IPS-15b (cell line): ENCODE results near the gene FA2H.
"Not testable (repeated sequence)": the region's sequence is repeated elsewhere in the genome, so short reads cannot be mapped to it uniquely, and the experiment has no call there.

ENCODE experiments used
- H3K27me3 ChIP-seq: one replicate; pipeline ENCODE4 v1.6.1; 2013; ENCODE audit warnings: low read length; ENCODE audit not compliant: control insufficient read depth, insufficient read depth
- H3K36me3 ChIP-seq: one replicate; pipeline ENCODE4 v1.6.1; 2013; ENCODE audit warnings: low read length; ENCODE audit not compliant: control insufficient read depth, insufficient read depth
- H3K4me1 ChIP-seq: one replicate; pipeline ENCODE4 v1.6.1; 2013; ENCODE audit warnings: mild to moderate bottlenecking, low read length; ENCODE audit not compliant: control insufficient read depth, insufficient read depth
- H3K4me3 ChIP-seq: one replicate; pipeline ENCODE4 v1.5.1; 2013; ENCODE audit warnings: low read depth, low read length
- H3K9ac ChIP-seq: one replicate; pipeline ENCODE4 v1.6.1; 2013; ENCODE audit warnings: low read depth, mild to moderate bottlenecking, low read length
- H3K9me3 ChIP-seq: one replicate; pipeline ENCODE4 v1.6.1; 2013; ENCODE audit warnings: mild to moderate bottlenecking, low read length; ENCODE audit not compliant: control insufficient read depth, insufficient read depth

The FA2H gene

DNA sequence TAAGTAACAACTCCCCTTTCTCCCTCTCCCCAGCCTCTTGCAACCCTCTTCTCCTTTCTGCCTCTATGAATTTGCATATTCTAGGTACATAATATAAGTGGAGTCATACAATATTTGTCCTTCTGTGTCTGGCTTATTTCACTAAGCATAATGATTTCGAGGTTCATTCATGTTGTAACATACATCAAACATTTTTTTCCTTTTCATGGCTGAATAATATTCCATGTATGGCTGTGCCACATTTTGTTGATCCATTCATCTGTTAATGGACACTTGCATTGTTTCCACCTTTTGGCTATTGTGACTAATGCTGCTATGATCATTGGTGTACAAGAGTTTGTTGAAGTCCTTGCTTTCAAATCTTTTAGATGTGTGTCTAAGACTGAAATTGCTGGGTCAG, 17.6 kb upstream of the FA2H start:
- H3K9me3 ChIP-seq, result no peaks in the 10 kb centered on the region
- H3K27me3 ChIP-seq, result no peaks in the 10 kb centered on the region
- H3K4me3 ChIP-seq, result no peak overlapping the region

DNA sequence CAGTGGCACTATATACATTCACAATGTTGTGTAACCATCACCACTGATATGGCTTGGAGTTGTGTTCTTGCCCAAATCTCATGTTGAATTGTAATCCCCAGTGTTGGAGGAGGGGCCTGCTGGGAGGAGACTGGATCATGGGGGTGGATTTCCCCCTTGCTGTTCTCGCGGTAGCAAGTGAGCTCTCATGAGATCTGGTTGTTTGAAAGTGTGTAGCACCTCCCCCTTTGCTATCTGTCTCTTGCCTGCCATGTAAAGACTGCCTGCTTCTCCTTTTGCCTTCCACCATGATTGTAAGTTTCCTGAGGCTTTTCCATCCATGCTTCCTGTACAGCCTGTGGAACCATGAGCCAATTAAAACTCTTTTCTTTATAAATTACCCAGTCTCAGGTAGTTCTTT, 17.1 kb upstream of the FA2H start:
- H3K9me3 ChIP-seq, H3K9ac ChIP-seq, H3K27me3 ChIP-seq, H3K36me3 ChIP-seq, H3K4me3 ChIP-seq, H3K4me1 ChIP-seq: not testable (repeated sequence)

More for the DNA sequence above, 17.6 kb upstream of the FA2H start:
- Histone ChIP-seq H3K4me1 (no peaks in the 10 kb centered on the region), H3K36me3 (peaks cover 5% of the 10 kb centered on the region), H3K9ac (no peak overlapping the region)

DNA sequence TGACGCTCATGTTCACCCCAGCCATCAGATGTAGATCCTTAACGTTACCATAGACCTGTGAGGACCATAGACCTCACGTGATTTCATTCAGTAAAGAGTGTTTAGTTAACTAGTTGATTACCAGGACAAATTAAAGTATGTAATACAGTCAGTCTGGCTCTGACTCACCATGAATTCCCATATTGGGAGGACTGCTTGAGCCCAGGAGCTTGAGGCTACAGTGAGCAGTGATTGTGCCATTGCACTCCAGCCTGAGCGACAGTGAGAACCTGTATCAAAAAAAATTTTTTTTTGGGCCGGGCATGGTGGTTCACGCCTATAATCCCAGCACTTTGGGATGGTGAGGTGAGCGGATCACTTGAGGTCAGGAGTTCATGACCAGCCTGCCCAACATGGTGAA, 13.5 kb upstream of the FA2H start:
- Histone ChIP-seq H3K9ac (no peak overlapping the region), H3K4me3 (no peak overlapping the region), H3K36me3 (no peaks in the 10 kb centered on the region), H3K27me3 (no peaks in the 10 kb centered on the region), H3K4me1 (peaks cover 4% of the 10 kb centered on the region), H3K9me3 (no peaks in the 10 kb centered on the region)

DNA sequence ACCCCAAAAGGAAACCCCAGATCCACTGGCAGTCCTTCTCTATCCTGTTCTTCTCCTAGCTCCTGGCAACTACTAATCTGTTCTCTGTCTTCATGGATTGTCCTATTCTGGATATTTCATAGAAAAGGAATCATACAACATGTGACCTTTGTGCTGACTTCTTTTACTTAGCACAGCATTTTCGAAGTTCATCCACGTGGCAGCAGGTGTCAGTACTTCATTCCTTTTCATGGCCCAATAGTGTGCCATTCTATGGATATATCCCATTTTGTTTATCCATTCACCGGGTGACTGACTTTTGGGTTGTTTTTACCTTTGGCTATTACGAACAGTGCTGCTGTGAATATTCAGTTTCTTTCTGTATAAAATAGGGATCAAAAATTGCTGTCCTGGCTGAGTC, 10.4 kb upstream of the FA2H start:
- no peaks in the 10 kb centered on the region for H3K36me3 ChIP-seq
- no peak overlapping the region for H3K4me3 ChIP-seq
- peaks cover 6% of the 10 kb centered on the region for H3K4me1 ChIP-seq
- H3K9ac ChIP-seq, result no peak overlapping the region
- H3K27me3 ChIP-seq, result no peaks in the 10 kb centered on the region
- no peaks in the 10 kb centered on the region for H3K9me3 ChIP-seq

DNA sequence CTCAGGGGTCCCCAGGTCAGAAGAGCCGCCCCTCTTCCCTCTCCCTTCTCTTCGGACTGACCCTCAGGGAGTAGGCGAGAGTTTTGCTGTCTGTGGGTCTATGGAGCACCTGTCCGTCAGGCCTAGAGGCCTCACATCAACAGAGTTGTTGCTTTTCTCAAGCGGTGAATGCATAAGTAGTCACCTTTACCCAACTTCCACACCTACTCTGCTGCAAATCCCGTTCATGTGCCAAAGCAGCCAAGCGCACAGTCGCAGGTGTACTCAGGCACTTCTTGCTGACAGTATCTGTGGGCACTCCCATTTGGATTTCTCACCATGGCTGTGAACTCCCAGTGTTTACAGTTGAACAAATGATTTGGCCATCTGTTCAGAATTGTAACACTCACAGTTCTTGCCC, 4.0 kb upstream of the FA2H start:
- Histone ChIP-seq H3K4me3 (no peak overlapping the region), H3K9ac (no peak overlapping the region), H3K9me3 (no peaks in the 10 kb centered on the region), H3K4me1 (peaks cover 3% of the 10 kb centered on the region), H3K27me3 (peaks cover under 1% of the 10 kb centered on the region), H3K36me3 (no peaks in the 10 kb centered on the region)

DNA sequence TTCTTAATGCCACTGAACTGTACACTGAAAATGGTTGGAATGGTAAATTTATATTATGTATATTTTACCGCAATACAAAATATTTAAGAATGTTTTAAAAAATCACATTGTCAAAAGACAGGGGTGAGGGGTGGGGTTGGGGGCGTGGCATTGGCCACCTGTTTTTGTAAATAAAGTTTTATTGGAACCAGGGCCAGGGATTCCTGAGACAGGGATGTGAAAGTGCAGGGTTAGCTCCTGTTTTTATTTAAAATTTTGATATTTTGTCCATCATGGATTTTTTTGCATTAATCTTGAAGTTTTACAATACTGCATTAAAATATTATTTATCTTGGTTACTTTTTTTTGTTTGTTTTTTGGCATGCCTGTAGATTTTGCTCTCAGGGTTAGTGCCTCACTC, 2.3 kb upstream of the FA2H start:
- Histone ChIP-seq H3K9ac (no peak overlapping the region), H3K36me3 (no peaks in the 10 kb centered on the region)

DNA sequence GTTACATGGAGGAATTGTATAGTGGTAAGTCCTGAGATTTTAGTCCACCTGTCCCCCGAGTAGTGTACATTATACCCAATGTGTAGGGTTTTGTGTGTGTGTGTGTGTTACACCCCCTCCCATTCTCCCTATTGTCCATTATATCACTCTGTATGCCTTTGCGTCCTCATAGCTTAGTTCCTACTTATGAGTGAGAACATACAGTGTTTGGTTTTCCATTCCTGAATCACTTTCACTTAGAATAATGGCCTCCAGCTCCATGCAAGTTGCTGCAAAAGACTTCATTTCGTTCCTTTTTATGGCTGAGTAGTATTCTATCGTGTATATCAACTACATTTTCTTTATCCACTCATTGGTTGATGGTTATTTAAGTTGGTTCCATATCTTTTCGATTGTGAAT, 635 bp upstream of the FA2H start:
- no peaks in the 10 kb centered on the region for H3K36me3 ChIP-seq
- H3K4me3 ChIP-seq, result peak overlapping the region; percentile 53
- peaks cover 6% of the 10 kb centered on the region for H3K4me1 ChIP-seq
- H3K9me3 ChIP-seq, result no peaks in the 10 kb centered on the region
- no peak overlapping the region for H3K9ac ChIP-seq
- peaks cover 4% of the 10 kb centered on the region for H3K27me3 ChIP-seq

More for the DNA sequence above, 2.3 kb upstream of the FA2H start:
- Histone ChIP-seq H3K4me1 (peaks cover 6% of the 10 kb centered on the region), H3K9me3 (no peaks in the 10 kb centered on the region), H3K27me3 (peaks cover 4% of the 10 kb centered on the region), H3K4me3 (no peak overlapping the region)

DNA sequence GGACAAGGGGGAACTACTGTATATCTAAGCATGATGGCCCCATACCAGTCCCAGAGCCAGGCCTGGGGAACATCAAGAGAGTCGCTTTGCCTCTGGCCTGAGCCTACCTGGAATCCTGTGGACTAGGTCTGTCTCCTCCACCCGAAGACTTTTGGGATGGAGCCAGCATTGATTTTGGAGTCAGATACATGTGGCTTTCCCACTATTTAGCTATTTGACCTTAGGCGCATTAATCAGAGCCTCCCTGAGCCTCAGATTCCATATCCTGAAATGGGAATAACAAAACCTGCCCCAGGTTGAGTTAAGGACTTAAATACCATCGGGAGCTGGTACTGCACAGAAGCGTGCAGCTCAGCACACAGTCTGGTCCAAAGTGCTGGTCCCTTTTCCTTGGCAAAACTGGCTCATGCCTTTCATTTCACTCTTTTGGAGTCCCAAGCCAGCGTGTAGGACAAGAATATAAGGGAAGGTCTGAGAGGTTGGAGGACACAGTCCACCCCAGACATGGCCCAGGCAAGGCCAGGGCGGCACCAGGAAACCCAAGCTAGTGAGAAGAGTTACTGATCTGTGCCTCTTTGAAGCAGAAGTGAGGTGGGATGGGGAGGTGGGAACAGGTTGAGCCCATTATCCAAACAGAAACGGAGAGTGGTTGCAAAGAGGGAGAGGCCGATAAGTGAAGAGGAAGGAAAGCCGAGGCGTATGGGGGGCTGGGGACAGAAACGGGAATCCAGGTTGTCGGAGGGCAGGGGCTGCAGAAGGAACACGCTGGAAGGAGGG, 986 bp downstream of the FA2H start:
- no peaks in the 10 kb centered on the region for H3K9me3 ChIP-seq
- H3K36me3 ChIP-seq, result no peaks in the 10 kb centered on the region
- H3K4me1 ChIP-seq, result peaks cover 4% of the 10 kb centered on the region
- peak overlapping the region; percentile 75 for H3K4me3 ChIP-seq
- H3K9ac ChIP-seq, result peak overlapping the region; percentile 77
- H3K27me3 ChIP-seq, result peaks cover 4% of the 10 kb centered on the region

DNA sequence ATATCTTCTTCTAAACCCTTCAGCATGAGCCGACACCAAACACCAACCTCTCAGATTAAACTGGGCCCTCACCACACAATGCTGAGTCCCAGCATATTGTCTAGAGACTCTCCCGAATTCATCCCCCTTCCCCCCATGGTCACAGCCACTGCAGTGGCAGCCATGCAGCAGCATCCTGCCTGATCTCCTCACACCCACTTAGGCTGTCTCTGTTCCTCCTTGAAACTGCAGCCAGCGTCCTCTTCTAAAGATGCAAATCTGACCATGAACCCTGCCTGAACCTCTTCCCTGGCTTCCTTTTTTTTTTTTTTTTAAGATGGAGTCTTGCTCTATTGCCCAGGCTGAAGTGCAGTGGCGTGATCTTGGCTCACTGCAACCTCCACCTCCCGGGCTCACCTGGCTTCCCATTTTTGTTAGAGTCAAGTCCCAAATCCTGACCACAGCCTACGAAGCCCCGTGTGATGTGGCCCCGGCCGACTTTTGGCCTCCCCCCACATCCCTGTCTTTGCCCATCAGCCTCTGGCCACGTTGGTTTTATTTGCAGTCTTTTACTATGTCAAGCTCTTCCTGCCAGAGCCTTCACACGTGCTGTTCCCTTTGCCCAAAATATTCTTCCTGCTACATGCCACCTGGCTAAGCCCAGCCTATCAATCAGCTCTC, 2.8 kb downstream of the FA2H start:
- Histone ChIP-seq H3K9ac (no peak overlapping the region), H3K4me1 (peaks cover 4% of the 10 kb centered on the region), H3K36me3 (no peaks in the 10 kb centered on the region), H3K9me3 (no peaks in the 10 kb centered on the region), H3K4me3 (no peak overlapping the region), H3K27me3 (peaks cover 4% of the 10 kb centered on the region)

DNA sequence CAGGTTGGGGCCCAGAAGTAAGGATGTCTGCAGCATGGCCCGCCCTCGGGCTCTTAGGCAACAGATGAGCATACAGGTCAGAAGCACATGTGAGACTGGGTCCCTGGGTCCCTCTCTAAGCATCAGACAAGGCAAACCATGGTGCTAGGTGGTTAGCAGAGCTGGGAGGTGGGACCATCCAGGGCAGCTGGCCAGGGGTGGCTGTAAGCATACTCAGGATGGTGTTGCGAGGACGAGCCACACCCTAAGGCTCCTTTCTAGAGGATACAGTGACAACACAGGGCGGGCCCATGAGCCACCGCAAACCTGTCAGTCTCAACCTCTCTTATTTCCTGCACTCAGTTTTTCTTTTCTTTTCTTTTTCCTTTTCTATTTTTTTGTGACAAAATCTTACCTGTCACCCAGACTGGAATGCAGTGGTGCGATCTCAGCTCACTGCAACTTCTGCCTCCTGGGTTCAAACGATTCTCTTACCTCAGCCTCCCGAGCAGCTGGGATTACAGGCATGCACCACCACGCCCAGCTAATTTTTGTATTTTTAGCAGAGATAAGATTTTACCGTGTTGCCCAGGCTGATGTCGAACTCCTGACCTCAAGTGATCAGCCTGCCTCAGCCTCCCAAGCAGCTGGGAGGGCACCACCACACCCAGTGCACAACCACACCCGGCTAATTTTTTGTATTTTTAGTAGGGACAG, 3.6 kb downstream of the FA2H start:
- Histone ChIP-seq H3K9ac (no peak overlapping the region), H3K9me3 (no peaks in the 10 kb centered on the region), H3K4me1 (peaks cover 4% of the 10 kb centered on the region), H3K4me3 (no peak overlapping the region), H3K27me3 (peaks cover 4% of the 10 kb centered on the region), H3K36me3 (no peaks in the 10 kb centered on the region)

DNA sequence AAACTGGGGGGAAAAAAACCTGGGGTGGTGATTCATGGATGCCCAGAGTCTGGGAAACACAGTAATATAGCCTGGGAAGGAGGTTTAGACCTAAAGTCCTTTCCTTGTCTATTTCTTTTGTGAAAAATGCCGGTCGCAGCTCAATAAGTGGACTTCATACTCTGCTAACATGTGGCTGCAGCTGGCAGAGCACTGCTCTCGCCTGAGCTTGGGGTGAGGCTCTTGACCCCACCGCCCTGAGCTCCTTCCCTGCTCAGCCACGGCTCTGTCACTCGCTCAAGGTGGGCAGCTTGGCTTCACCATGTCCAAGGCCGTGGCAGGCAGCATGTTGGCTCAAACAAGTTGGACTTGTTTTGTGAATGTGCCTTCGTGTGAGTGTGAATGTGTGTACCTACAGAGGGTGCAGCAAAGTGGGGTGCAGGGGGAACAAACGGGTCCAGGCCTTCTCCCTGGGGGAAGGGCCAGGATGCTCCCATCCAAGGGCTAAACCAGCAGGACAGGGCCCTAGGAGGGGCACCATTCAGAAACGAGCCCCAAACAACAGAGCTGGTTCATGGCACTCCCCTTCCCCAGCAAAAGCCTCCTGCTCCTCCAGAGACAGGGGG, 4.9 kb downstream of the FA2H start:
- Histone ChIP-seq H3K4me1 (peaks cover 4% of the 10 kb centered on the region), H3K9ac (no peak overlapping the region), H3K9me3 (no peaks in the 10 kb centered on the region), H3K27me3 (peaks cover 4% of the 10 kb centered on the region), H3K36me3 (no peaks in the 10 kb centered on the region), H3K4me3 (no peak overlapping the region)
